Ovary (tissue), 9 donors: Measurements from ENCODE around the gene SIL1. TPM values are rescaled to one million over a fixed set of nuclear protein-coding genes. Genes with fewer than 3 reads are reported as not detected.
"Not testable (repeated sequence)": the region's sequence is repeated elsewhere in the genome, so short reads cannot be mapped to it uniquely, and the experiment has no call there.

ENCODE experiments used
- DNase-seq, 5 donors: peaks; one replicate each; pipeline ENCODE4 v3.0.0-alpha.2; 2019 to 2020
- H3K27ac ChIP-seq, 2 donors: fragments of 200-600 bp; one replicate each; pipeline versions ENCODE4 v1.5.1 to v1.8.0; 2019 to 2022
- H3K27me3 ChIP-seq: fragments of 200-600 bp; one replicate; pipeline ENCODE4 v1.8.0; 2022
- H3K36me3 ChIP-seq: fragments of 200-600 bp; sonication (generic); one replicate; pipeline ENCODE4 v1.5.1; 2019
- H3K4me1 ChIP-seq: one replicate; pipeline ENCODE4 v1.8.1; 2013; ENCODE audit warnings: mild to moderate bottlenecking, moderate library complexity; ENCODE audit not compliant: insufficient read depth
- H3K4me3 ChIP-seq: fragments of 200-600 bp; sonication (generic); one replicate; pipeline ENCODE4 v1.5.1; 2017
- H3K9me3 ChIP-seq, 2 donors: fragments of 200-600 bp in 1 of 2; sonication (generic) in 1 of 2; one replicate each; pipeline versions ENCODE4 v1.5.1 to v1.8.1; 2013 to 2019; ENCODE audit warnings: mild to moderate bottlenecking in 1 of 2, moderate library complexity in 1 of 2
- EP300 ChIP-seq: sonication (generic); formaldehyde crosslinking; IDR thresholded peaks from one replicate; pipeline ENCODE4 v1.6.1; 2017; ENCODE audit warnings: antibody characterized with exemption
- POLR2A ChIP-seq: fragments of 450-650 bp; IDR thresholded peaks from one replicate; pipeline ENCODE4 v1.6.1; 2017; ENCODE audit warnings: antibody characterized with exemption, mild to moderate bottlenecking, moderate library complexity
- WGBS, 3 donors: extraction: QIAGEN DNeasy Blood & Tissue Kit in 1 of 3; methylation state at CpG; one replicate each; pipeline versions ENCODE4 v1.1.5 to v1.1.7; 2013 to 2017; 5-methylcytosine and 5-hydroxymethylcytosine counted together
- intact Hi-C, 4 donors: fragments of 100-400 bp; cut with DNase I; formaldehyde crosslinking; loops; one replicate each; pipeline versions ENCODE4 v1.11.0 to v1.15.1; 2022 to 2023
- polyA plus RNA-seq, 2 donors: library from polyadenylated mRNA; stranded (reverse); fragments of 200-250 nt in 1 of 2; fragments of 350-450 nt in 1 of 2; fragmentation: Illumina TruSeq in 1 of 2; extraction: RNeasy Lipid Tissue Mini Kit (QIAGEN cat#74804) in 1 of 2; gene quantifications; one replicate each; pipeline ENCODE4 v1.2.3, GENCODE V29; 2013 to 2014
- total RNA-seq, 7 donors: library from RNA; depleted of rRNA in 2 of 7; stranded (reverse); fragments of >200 nt in 2 of 7; fragmentation: NEBNext Ultra II Directional in 3 of 7; extraction: Animal tissue kit (Norgen Biotek cat#: 25700) in 3 of 7; gene quantifications; one replicate each; pipeline versions ENCODE4 v1.1.0 to v1.2.4, GENCODE V29; 2016 to 2023
- TF ChIP-seq, protein P1 (sequence below), 3 donors: fragments of 450-650 bp in 2 of 3; fragments of 200-600 bp in 1 of 3; IDR thresholded peaks; one replicate each; pipeline versions ENCODE4 v1.5.1 to v1.8.0; 2016 to 2022; ENCODE audit warnings: antibody characterized with exemption in 3 of 3, mild to moderate bottlenecking in 1 of 3
- donor health status: DM: no; HTN: no; CAD: no; lungs with moderate emphysema.
- donor health status: DM: no; HTN: no; CAD: no.
- donor health status: Bipolar disorder and iron deficiency.
- donor health status: DM: yes; HTN: yes; CAD: no.
- donor health status: DM: no; HTN: no; CAD: no.
- donor health status: DM: yes; HTN: yes; CAD: no.

Gene SIL1
- total and polyA plus RNA-seq, 9 donors: 15.7 to 93.0 (median 34.9) TPM

DNA sequence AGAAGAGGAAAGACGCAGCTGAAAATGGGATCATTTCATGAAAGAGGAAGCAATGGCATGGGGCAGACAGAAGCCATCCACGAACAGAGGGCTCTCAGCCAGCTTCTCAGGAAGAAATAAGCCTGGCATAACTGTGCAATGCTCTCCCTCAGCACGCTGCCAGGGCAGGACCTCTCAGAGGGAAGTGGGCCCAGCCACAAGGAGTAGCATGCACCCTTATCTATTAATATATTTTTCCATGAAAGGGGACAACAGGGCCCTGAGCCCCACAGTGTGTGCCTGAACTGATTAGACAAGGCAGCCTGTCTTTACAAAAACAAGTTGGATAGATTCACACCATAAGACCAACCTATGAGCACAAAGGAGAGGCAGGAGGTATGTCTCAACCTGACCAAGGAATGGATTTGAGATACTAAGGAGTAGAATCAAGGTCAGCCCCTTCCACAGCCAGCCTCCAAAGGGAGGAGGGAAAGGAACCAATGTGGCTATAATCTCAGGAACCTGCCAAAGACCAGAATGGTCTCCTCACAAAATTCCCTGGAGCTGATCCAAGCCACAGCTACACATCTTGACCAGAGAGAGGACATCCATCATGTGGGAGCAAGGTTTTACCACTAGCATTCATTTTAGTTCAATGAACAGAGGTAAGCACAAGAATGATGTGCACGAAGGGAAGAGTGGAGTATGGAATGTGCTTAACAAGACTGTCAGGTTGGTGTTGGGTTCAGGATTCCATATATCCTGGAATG, 154.8 kb downstream of the SIL1 start:
- Histone ChIP-seq H3K4me1 (no peaks in the 10 kb centered on the region), H3K36me3 (no peaks in the 10 kb centered on the region), H3K9me3 (no peaks in the 10 kb centered on the region), H3K27me3 (no peaks in the 10 kb centered on the region), H3K27ac (no peak overlapping the region), H3K4me3 (no peak overlapping the region)
- WGBS, 3 donors: 72 to 74% (median 74%) methylated on average over 4 of the region's 4 CpGs
- DNase-seq: no peak
- no peak for TF ChIP-seq POLR2A
- TF ChIP-seq, protein P1, sequence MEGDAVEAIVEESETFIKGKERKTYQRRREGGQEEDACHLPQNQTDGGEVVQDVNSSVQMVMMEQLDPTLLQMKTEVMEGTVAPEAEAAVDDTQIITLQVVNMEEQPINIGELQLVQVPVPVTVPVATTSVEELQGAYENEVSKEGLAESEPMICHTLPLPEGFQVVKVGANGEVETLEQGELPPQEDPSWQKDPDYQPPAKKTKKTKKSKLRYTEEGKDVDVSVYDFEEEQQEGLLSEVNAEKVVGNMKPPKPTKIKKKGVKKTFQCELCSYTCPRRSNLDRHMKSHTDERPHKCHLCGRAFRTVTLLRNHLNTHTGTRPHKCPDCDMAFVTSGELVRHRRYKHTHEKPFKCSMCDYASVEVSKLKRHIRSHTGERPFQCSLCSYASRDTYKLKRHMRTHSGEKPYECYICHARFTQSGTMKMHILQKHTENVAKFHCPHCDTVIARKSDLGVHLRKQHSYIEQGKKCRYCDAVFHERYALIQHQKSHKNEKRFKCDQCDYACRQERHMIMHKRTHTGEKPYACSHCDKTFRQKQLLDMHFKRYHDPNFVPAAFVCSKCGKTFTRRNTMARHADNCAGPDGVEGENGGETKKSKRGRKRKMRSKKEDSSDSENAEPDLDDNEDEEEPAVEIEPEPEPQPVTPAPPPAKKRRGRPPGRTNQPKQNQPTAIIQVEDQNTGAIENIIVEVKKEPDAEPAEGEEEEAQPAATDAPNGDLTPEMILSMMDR (IDR thresholded peaks at IDR 0.05): no peak
- TF ChIP-seq EP300: no peak
- intact Hi-C loops: no loop called here

DNA sequence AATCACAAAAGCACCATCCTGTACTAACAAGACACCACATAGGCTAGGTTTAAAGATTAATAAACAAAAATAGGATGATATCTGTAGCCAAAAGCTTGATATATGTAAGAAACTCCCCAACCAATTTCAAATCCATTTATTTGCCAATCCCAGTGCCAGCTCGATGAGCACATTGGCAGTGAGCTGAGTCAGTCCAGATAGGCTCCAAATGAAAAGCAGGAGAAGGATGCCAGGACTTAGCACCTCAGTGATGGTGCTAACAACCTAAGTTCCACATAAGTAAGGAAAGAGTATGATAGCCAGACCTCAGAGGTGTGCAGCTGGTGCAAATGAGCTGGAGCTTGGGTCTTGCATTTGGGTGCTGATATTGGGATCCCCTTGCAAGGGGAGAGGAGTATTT, 158.1 kb downstream of the SIL1 start:
- H3K9me3 ChIP-seq: no peaks in the 10 kb centered on the region
- H3K4me3 ChIP-seq: no peak overlapping the region
- intact Hi-C loops: no loop called here
- H3K27ac ChIP-seq: no peak overlapping the region
- no peak for DNase-seq
- 82 to 89% (median 87%) methylated on average over 1 of the region's 1 CpG for WGBS, 3 donors
- no peaks in the 10 kb centered on the region for H3K36me3 ChIP-seq
- H3K27me3 ChIP-seq: no peaks in the 10 kb centered on the region
- TF ChIP-seq POLR2A (no peak), EP300 (no peak)
- TF ChIP-seq, protein P1 (IDR thresholded peaks at IDR 0.05): no peak
- no peaks in the 10 kb centered on the region for H3K4me1 ChIP-seq

DNA sequence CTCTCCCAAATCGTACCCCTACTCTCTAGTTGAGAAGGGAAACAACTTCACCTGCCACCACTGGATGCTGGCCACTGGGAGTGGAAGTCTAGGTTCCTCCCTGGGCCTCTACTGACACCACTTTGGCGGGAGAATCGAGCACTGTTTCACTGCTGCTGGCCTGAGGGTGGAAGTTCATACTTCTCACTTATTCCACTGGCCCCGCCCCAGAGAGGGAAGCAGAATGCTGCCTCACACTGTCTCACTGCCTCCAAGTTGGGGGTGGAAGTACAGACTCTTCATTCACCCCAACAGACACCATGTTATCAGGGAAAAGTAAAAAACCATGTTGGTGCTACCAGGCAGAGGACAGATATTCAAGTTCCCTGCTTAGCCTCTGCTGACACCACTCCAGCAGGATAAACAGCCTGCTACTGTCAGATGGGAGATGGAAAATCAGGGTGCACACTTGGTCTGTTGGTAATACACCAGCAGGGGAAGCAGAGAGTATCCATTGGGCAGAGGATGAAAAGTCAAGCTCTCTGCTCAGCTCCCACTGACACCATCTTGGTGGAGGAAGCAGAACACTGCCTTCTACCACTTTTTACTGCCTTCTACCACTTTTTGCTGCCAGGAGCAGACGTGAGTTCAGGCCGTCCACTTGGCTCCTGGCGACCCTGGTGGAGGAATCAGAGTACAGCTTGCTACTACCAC, 159.4 kb downstream of the SIL1 start:
- Histone ChIP-seq H3K27ac (no peak overlapping the region), H3K9me3 (no peaks in the 10 kb centered on the region), H3K36me3 (no peaks in the 10 kb centered on the region), H3K4me1 (no peaks in the 10 kb centered on the region), H3K4me3 (no peak overlapping the region), H3K27me3 (no peaks in the 10 kb centered on the region)
- no peak for TF ChIP-seq EP300
- TF ChIP-seq POLR2A: no peak
- TF ChIP-seq, protein P1 (IDR thresholded peaks at IDR 0.05): no peak
- intact Hi-C loops: no loop called here
- 85 to 88% (median 86%) methylated on average over 7 of the region's 7 CpGs for WGBS, 3 donors
- DNase-seq: no peak

DNA sequence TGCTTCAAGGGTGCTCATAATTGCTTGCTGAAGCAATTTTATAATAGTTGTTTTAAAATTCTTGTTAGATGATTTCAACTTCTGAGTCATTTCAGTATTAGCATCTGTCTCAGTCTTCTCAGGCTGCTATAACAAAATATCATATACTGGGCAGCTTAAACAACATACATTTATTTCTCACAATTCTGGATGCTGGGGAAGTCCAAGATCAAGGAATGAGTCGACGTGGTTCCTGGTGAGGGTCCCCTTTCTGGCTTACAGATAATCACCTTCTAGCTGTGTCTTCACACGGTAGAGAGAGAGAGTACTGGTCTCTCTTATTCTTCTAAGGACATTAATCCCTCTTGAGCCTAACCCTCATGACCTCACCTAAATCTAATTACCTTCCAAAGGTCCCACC, 160.4 kb downstream of the SIL1 start:
- H3K9me3 ChIP-seq: no peaks in the 10 kb centered on the region
- WGBS, 3 donors: 94 to 97% (median 96%) methylated on average over 3 of the region's 3 CpGs
- DNase-seq: no peak
- no peaks in the 10 kb centered on the region for H3K36me3 ChIP-seq
- no peak overlapping the region for H3K4me3 ChIP-seq
- intact Hi-C loops: no loop called here
- no peaks in the 10 kb centered on the region for H3K27me3 ChIP-seq
- H3K4me1 ChIP-seq: no peaks in the 10 kb centered on the region
- TF ChIP-seq EP300: no peak
- no peak for TF ChIP-seq POLR2A
- TF ChIP-seq, protein P1 (IDR thresholded peaks at IDR 0.05): no peak
- H3K27ac ChIP-seq: no peak overlapping the region

DNA sequence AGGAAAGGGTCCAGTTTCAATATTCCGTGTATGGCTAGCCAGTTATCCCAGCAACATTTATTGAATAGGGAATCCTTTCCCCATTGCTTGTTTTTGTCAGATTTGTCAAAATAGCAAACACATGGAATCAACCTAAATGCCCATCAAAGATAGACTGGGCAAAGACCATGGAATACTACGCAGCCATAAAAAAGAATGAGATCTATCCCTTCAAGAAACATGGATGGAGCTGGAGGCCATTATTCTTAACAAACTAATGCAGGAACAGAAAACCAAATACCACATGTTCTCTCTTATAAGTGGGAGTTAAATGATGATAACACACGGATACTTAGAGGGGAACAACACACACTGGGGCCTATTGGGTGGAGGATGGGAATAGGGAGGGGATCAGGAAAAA, 161.8 kb downstream of the SIL1 start:
- H3K4me3 ChIP-seq, H3K36me3 ChIP-seq, H3K4me1 ChIP-seq, H3K27ac ChIP-seq, H3K27me3 ChIP-seq, H3K9me3 ChIP-seq, DNase-seq, intact Hi-C loops: not testable (repeated sequence)
- WGBS, 3 donors: 80 to 85% (median 82%) methylated on average over 3 of the region's 3 CpGs
